ENCODE measurements around the gene CFAP46.

The CFAP46 gene

GRCh38 chr10:132880128-132880981 lies 62.0 kb downstream of the CFAP46 start:
- TF ChIP-seq JUND (IDR thresholded peaks at IDR 0.05; ENCODE audit: low read depth), result no peak
- in situ Hi-C loops (cut with HindIII; ENCODE audit: low pct_unique_long_range_greater_than_20kb, low sequenced_read_pairs), result no loop called here
- DNase-seq (ENCODE audit: low read depth in 1 of 2, low spot score in 1 of 2), result no peak

- in situ Hi-C loops (cut with HindIII; ENCODE audit: low pct_unique_long_range_greater_than_20kb, low sequenced_read_pairs), result no loop called here
- no peak for TF ChIP-seq JUND (IDR thresholded peaks at IDR 0.05; ENCODE audit: low read depth)
- no peak for DNase-seq (ENCODE audit: low read depth in 1 of 2, low spot score in 1 of 2)
Observed at GRCh38 chr10:132879408-132880127, 62.8 kb downstream of the CFAP46 start.

- TF ChIP-seq JUND (IDR thresholded peaks at IDR 0.05; ENCODE audit: low read depth), result no peak
- no peak for DNase-seq (ENCODE audit: low read depth in 1 of 2, low spot score in 1 of 2)
- in situ Hi-C loops (cut with HindIII; ENCODE audit: low pct_unique_long_range_greater_than_20kb, low sequenced_read_pairs), result no loop called here
Observed at GRCh38 chr10:132878730-132879407, 63.5 kb downstream of the CFAP46 start.

GRCh38 chr10:132878091-132878729 lies 64.2 kb downstream of the CFAP46 start:
- no peak for TF ChIP-seq JUND (IDR thresholded peaks at IDR 0.05; ENCODE audit: low read depth)
- in situ Hi-C loops (cut with HindIII; ENCODE audit: low pct_unique_long_range_greater_than_20kb, low sequenced_read_pairs), result no loop called here

GRCh38 chr10:132877473-132877872 lies 64.9 kb downstream of the CFAP46 start:
- no peak for DNase-seq (ENCODE audit: low read depth in 1 of 2, low spot score in 1 of 2)
- TF ChIP-seq JUND (IDR thresholded peaks at IDR 0.05; ENCODE audit: low read depth), result no peak
- in situ Hi-C loops (cut with HindIII; ENCODE audit: low pct_unique_long_range_greater_than_20kb, low sequenced_read_pairs), result no loop called here

More at GRCh38 chr10:132878091-132878729, 64.2 kb downstream of the CFAP46 start:
- DNase-seq (ENCODE audit: low read depth in 1 of 2, low spot score in 1 of 2), result no peak

GRCh38 chr10:132876993-132877431 lies 65.4 kb downstream of the CFAP46 start:
- DNase-seq (ENCODE audit: low read depth in 1 of 2, low spot score in 1 of 2), result no peak
- in situ Hi-C loops (cut with HindIII; ENCODE audit: low pct_unique_long_range_greater_than_20kb, low sequenced_read_pairs), result no loop called here
- TF ChIP-seq JUND (IDR thresholded peaks at IDR 0.05; ENCODE audit: low read depth), result no peak

- TF ChIP-seq JUND (IDR thresholded peaks at IDR 0.05; ENCODE audit: low read depth), result no peak
- in situ Hi-C loops (cut with HindIII; ENCODE audit: low pct_unique_long_range_greater_than_20kb, low sequenced_read_pairs), result no loop called here
- no peak for DNase-seq (ENCODE audit: low read depth in 1 of 2, low spot score in 1 of 2)
Observed at GRCh38 chr10:132876131-132876860, 66.1 kb downstream of the CFAP46 start.

- in situ Hi-C loops (cut with HindIII; ENCODE audit: low pct_unique_long_range_greater_than_20kb, low sequenced_read_pairs), result no loop called here
- DNase-seq (ENCODE audit: low read depth in 1 of 2, low spot score in 1 of 2), result no peak
- no peak for TF ChIP-seq JUND (IDR thresholded peaks at IDR 0.05; ENCODE audit: low read depth)
Observed at GRCh38 chr10:132875435-132875834, 66.9 kb downstream of the CFAP46 start.

GRCh38 chr10:132873395-132873794 lies 69.0 kb downstream of the CFAP46 start:
- in situ Hi-C loops (cut with HindIII; ENCODE audit: low pct_unique_long_range_greater_than_20kb, low sequenced_read_pairs), result no loop called here
- DNase-seq (ENCODE audit: low read depth in 1 of 2, low spot score in 1 of 2), result no peak
- TF ChIP-seq JUND (IDR thresholded peaks at IDR 0.05; ENCODE audit: low read depth), result no peak

GRCh38 chr10:132872658-132873057 lies 69.7 kb downstream of the CFAP46 start:
- in situ Hi-C loops (cut with HindIII; ENCODE audit: low pct_unique_long_range_greater_than_20kb, low sequenced_read_pairs), result no loop called here
- TF ChIP-seq JUND (IDR thresholded peaks at IDR 0.05; ENCODE audit: low read depth), result no peak
- DNase-seq (ENCODE audit: low read depth in 1 of 2, low spot score in 1 of 2), result no peak

- no peak for DNase-seq (ENCODE audit: low read depth in 1 of 2, low spot score in 1 of 2)
- in situ Hi-C loops (cut with HindIII; ENCODE audit: low pct_unique_long_range_greater_than_20kb, low sequenced_read_pairs), result no loop called here
- TF ChIP-seq JUND (IDR thresholded peaks at IDR 0.05; ENCODE audit: low read depth), result no peak
Observed at GRCh38 chr10:132870426-132870825, 71.9 kb downstream of the CFAP46 start.

GRCh38 chr10:132869621-132870020 lies 72.7 kb downstream of the CFAP46 start:
- DNase-seq (ENCODE audit: low read depth in 1 of 2, low spot score in 1 of 2), result no peak
- in situ Hi-C loops (cut with HindIII; ENCODE audit: low pct_unique_long_range_greater_than_20kb, low sequenced_read_pairs), result no loop called here

More at GRCh38 chr10:132869621-132870020, 72.7 kb downstream of the CFAP46 start:
- TF ChIP-seq JUND (IDR thresholded peaks at IDR 0.05; ENCODE audit: low read depth), result no peak

All from T47D (cell line).